H9 (cell line): ENCODE measurements around the gene CCDC154. TPM values are rescaled to one million over a fixed set of nuclear protein-coding genes. Genes with fewer than 3 reads are reported as not detected.
A peak's percentile ranks its signal among the peaks of the same experiment; 100 is the strongest.

Source experiments
- DNase-seq: peaks from one replicate; pipeline ENCODE4 v3.0.0-alpha.2; 2017
- H2AFZ ChIP-seq: one replicate; pipeline ENCODE4 v1.6.1; 2013; ENCODE audit warnings: mild to moderate bottlenecking, low read length, control low read depth, moderate library complexity
- H2AK5ac ChIP-seq: 2 replicates; pipeline ENCODE4 v1.6.1; 2013; ENCODE audit warnings: low read length, control low read depth, mixed read lengths; ENCODE audit not compliant: insufficient read length
- H2BK120ac ChIP-seq: one replicate; pipeline ENCODE4 v1.6.1; 2013; ENCODE audit warnings: low read depth, mild to moderate bottlenecking, low read length, control low read depth, inconsistent platforms; ENCODE audit not compliant: poor library complexity, severe bottlenecking
- H2BK12ac ChIP-seq: 2 replicates; pipeline ENCODE4 v1.6.1; 2013; ENCODE audit warnings: low read length, control low read depth, mixed read lengths, low read depth; ENCODE audit not compliant: insufficient read length
- H2BK15ac ChIP-seq: 2 replicates; pipeline ENCODE4 v1.6.1; 2013; ENCODE audit warnings: low read depth, low read length, control low read depth
- H2BK20ac ChIP-seq: one replicate; pipeline ENCODE4 v1.6.1; 2013; ENCODE audit warnings: low read depth, mild to moderate bottlenecking, low read length, control low read depth, inconsistent platforms; ENCODE audit not compliant: poor library complexity, severe bottlenecking
- H2BK5ac ChIP-seq: 2 replicates; pipeline ENCODE4 v1.6.1; 2013; ENCODE audit warnings: low read length, control low read depth, mixed read lengths; ENCODE audit not compliant: insufficient read length
- H3K14ac ChIP-seq: 2 replicates; pipeline ENCODE4 v1.6.1; 2013; ENCODE audit warnings: low read length, control low read depth; ENCODE audit not compliant: insufficient read depth
- H3K18ac ChIP-seq: 2 replicates; pipeline ENCODE4 v1.6.1; 2013; ENCODE audit warnings: low read depth, mild to moderate bottlenecking, mixed read lengths, low read length, control low read depth; ENCODE audit not compliant: insufficient read length
- H3K23ac ChIP-seq: 2 replicates; pipeline ENCODE4 v1.6.1; 2013; ENCODE audit warnings: low read length, control low read depth, mixed read lengths, low read depth; ENCODE audit not compliant: insufficient read length
- H3K23me2 ChIP-seq: 2 replicates; pipeline ENCODE4 v1.6.1; 2013; ENCODE audit warnings: low read depth, mild to moderate bottlenecking, mixed read lengths, low read length, control low read depth; ENCODE audit not compliant: insufficient read length, poor library complexity, severe bottlenecking
- H3K27ac ChIP-seq: 2 replicates; pipeline ENCODE4 v1.5.1; 2013; ENCODE audit warnings: low read length, control low read depth, mixed read lengths, low read depth; ENCODE audit not compliant: insufficient read length
- H3K27me3 ChIP-seq: 2 replicates; pipeline ENCODE4 v1.6.1; 2013; ENCODE audit warnings: low read length, control low read depth, inconsistent platforms; ENCODE audit not compliant: insufficient read depth
- H3K4ac ChIP-seq: 2 replicates; pipeline ENCODE4 v1.6.1; 2013; ENCODE audit warnings: low read depth, mild to moderate bottlenecking, control low read depth, inconsistent platforms, low read length, moderate library complexity
- H3K4me1 ChIP-seq: 2 replicates; pipeline ENCODE4 v1.6.1; 2013; ENCODE audit warnings: low read length, control low read depth, inconsistent platforms; ENCODE audit not compliant: insufficient read depth
- H3K4me2 ChIP-seq: 2 replicates; pipeline ENCODE4 v1.6.1; 2013; ENCODE audit warnings: low read length, control low read depth, mixed read lengths; ENCODE audit not compliant: insufficient read length, insufficient read depth
- H3K56ac ChIP-seq: 2 replicates; pipeline ENCODE4 v1.6.1; 2013; ENCODE audit warnings: low read depth, mild to moderate bottlenecking, mixed read lengths, low read length, control low read depth; ENCODE audit not compliant: insufficient read length
- H3K79me1 ChIP-seq: 2 replicates; pipeline ENCODE4 v1.6.1; 2013; ENCODE audit warnings: low read depth, mild to moderate bottlenecking, moderate library complexity, low read length, control low read depth, inconsistent platforms; ENCODE audit not compliant: insufficient read depth, poor library complexity, severe bottlenecking
- H3K79me2 ChIP-seq: 2 replicates; pipeline ENCODE4 v1.6.1; 2013; ENCODE audit warnings: low read length, control low read depth, inconsistent platforms; ENCODE audit not compliant: insufficient read depth
- H3K9ac ChIP-seq: 2 replicates; pipeline ENCODE4 v1.6.1; 2013; ENCODE audit warnings: low read length, control low read depth, mixed read lengths; ENCODE audit not compliant: insufficient read length; ENCODE audit errors: extremely low read depth
- H3K9me3 ChIP-seq: one replicate; pipeline ENCODE4 v1.6.1; 2013; ENCODE audit warnings: low read depth, low read length, inconsistent platforms; ENCODE audit not compliant: control insufficient read depth
- H3T11ph ChIP-seq: one replicate; pipeline ENCODE4 v1.6.1; 2013; ENCODE audit warnings: mild to moderate bottlenecking, low read length, control low read depth, inconsistent platforms
- H4K20me1 ChIP-seq: one replicate; pipeline ENCODE4 v1.6.1; 2013; ENCODE audit not compliant: control insufficient read depth, insufficient read length, insufficient read depth
- H4K5ac ChIP-seq: 2 replicates; pipeline ENCODE4 v1.6.1; 2013; ENCODE audit warnings: low read depth, mild to moderate bottlenecking, mixed read lengths, low read length, control low read depth; ENCODE audit not compliant: insufficient read length
- H4K8ac ChIP-seq: replicated peaks from 2 replicates; pipeline ENCODE4 v1.6.1; 2013; ENCODE audit warnings: low read length, control low read depth, mixed read lengths, low read depth; ENCODE audit not compliant: insufficient read length
- H4K91ac ChIP-seq: 2 replicates; pipeline ENCODE4 v1.6.1; 2013; ENCODE audit warnings: low read depth, mild to moderate bottlenecking, moderate library complexity, mixed read lengths, low read length, control low read depth; ENCODE audit not compliant: insufficient read length
- H3K27ac Mint-ChIP-seq, 3 experiments: 2 replicates in 2 of 3; 3 replicates in 1 of 3; pipeline ENCODE4 v1.8.0; 2020 to 2021; ENCODE audit warnings: mixed read lengths in 3 of 3, mild to moderate bottlenecking in 1 of 3, moderate library complexity in 1 of 3
- H3K27me3 Mint-ChIP-seq: 2 replicates; pipeline ENCODE4 v1.8.0; 2021; ENCODE audit warnings: low read depth, mild to moderate bottlenecking, moderate library complexity, mixed read lengths
- H3K36me3 Mint-ChIP-seq, 3 experiments: 2 replicates in 2 of 3; 3 replicates in 1 of 3; pipeline ENCODE4 v1.8.0; 2020 to 2021; ENCODE audit warnings: low read depth in 3 of 3, mixed read lengths in 3 of 3; ENCODE audit not compliant: insufficient read depth in 1 of 3
- H3K4me1 Mint-ChIP-seq, 2 experiments: 2 replicates each; pipeline ENCODE4 v1.8.0; 2020; ENCODE audit warnings: mixed read lengths in 2 of 2
- H3K4me3 Mint-ChIP-seq, 2 experiments: 2 replicates in 1 of 2; 3 replicates in 1 of 2; pipeline ENCODE4 v1.8.0; 2020 to 2021; ENCODE audit warnings: mild to moderate bottlenecking in 2 of 2, mixed read lengths in 2 of 2, moderate library complexity in 1 of 2
- H3K9me3 Mint-ChIP-seq, 2 experiments: 2 replicates in 1 of 2; 3 replicates in 1 of 2; pipeline ENCODE4 v1.8.0; 2020; ENCODE audit warnings: mild to moderate bottlenecking in 2 of 2, mixed read lengths in 2 of 2, moderate library complexity in 1 of 2
- CTCF ChIP-seq: fragments of 200-600 bp; sonication (generic); conservative IDR thresholded peaks from 3 replicates; pipeline ENCODE4 v1.8.0; 2021; ENCODE audit warnings: antibody characterized with exemption, mild to moderate bottlenecking
- WGBS: extraction: QIAGEN DNeasy Blood & Tissue Kit; methylation state at CpG from one replicate; pipeline ENCODE4 v1.1.7; 2013; ENCODE audit warnings: missing lambda C conversion rate, low lambda C conversion rate, mixed read lengths; ENCODE audit not compliant: insufficient read length; ENCODE audit errors: extremely low coverage; 5-methylcytosine and 5-hydroxymethylcytosine counted together
- total RNA-seq: library from RNA; stranded (reverse); gene quantifications from 2 replicates; pipeline ENCODE4 v1.2.1, GENCODE V29; 2021

The CCDC154 gene
- total RNA-seq, 1 experiment from 2014 or later, result 1.3 TPM

- H3K56ac ChIP-seq, result no peak overlapping the region
- H3T11ph ChIP-seq, result no peak overlapping the region
- H3K14ac ChIP-seq, result no peak overlapping the region
- no peak overlapping the region for H3K4me2 ChIP-seq
- peaks cover 1% of the 10 kb centered on the region; the same call in 1 of the 2 replicates for H3K27me3 Mint-ChIP-seq
- H4K5ac ChIP-seq, result no peak overlapping the region
- no peaks in the 10 kb centered on the region for H3K9me3 Mint-ChIP-seq
- H2BK15ac ChIP-seq, result no peak overlapping the region
- H2AK5ac ChIP-seq, result no peak overlapping the region
- no peak overlapping the region for H4K8ac ChIP-seq
- H3K79me2 ChIP-seq, result no peaks in the 10 kb centered on the region
- no peaks in the 10 kb centered on the region for H3K23me2 ChIP-seq
- no peak overlapping the region for H3K27ac ChIP-seq
- no peak overlapping the region for H2BK120ac ChIP-seq
- no peaks in the 10 kb centered on the region for H3K4me1 Mint-ChIP-seq
- no peak overlapping the region for H2AFZ ChIP-seq
- no peak overlapping the region for H3K18ac ChIP-seq
- no peak overlapping the region for H2BK12ac ChIP-seq
- H3K36me3 Mint-ChIP-seq, result peaks cover 0 to 33% (median 31%) of the 10 kb centered on the region in 3 experiments; a peak in 5 of 7 replicates
- H3K4ac ChIP-seq, result no peak overlapping the region
- H3K4me1 ChIP-seq, result no peaks in the 10 kb centered on the region
- no peak overlapping the region for H2BK20ac ChIP-seq
- no peaks in the 10 kb centered on the region for H3K9me3 ChIP-seq
- H4K20me1 ChIP-seq, result peaks cover 2% of the 10 kb centered on the region
- TF ChIP-seq CTCF, result peak; percentile 45
- H3K23ac ChIP-seq, result no peak overlapping the region
- H3K27ac Mint-ChIP-seq, result peak overlapping the region in 1 of 3 experiments; percentile 85; a peak in 2 of 7 replicates
- H4K91ac ChIP-seq, result no peak overlapping the region
- no peak overlapping the region for H3K4me3 Mint-ChIP-seq
- H3K79me1 ChIP-seq, result no peaks in the 10 kb centered on the region
- H3K9ac ChIP-seq, result no peak overlapping the region
- DNase-seq, result no peak
- no CpG with 5 or more reads among the region's 29 CpGs for WGBS
- H3K27me3 ChIP-seq, result no peaks in the 10 kb centered on the region
- no peak overlapping the region for H2BK5ac ChIP-seq
These were observed 5.9 kb upstream of the CCDC154 start for GRCh38 chr16:1450218-1450617.
